IMR-90 (cell line): ENCODE measurements around the gene CNNM1. TPM values are rescaled to one million over a fixed set of nuclear protein-coding genes. Genes with fewer than 3 reads are reported as not detected.

Experiments used
- ATAC-seq: fragments of 200-7000 bp; cut with Tn5 transposase; 2 replicates; pipeline ENCODE4 v1.9.1; 2020; ENCODE audit warnings: low read depth, mild to moderate bottlenecking, moderate library complexity
- BruUV-seq: library from RNA; stranded (reverse); fragments of 400-500 nt; replicated peaks from 2 replicates; lab custom pipeline; 2021; lab: Mats Ljungman, UMichigan
- CTCF ChIA-PET: fragments of 300-600 bp; formaldehyde crosslinking; extraction: SDS; loops from one replicate; lab custom pipeline; 2021; ENCODE audit warnings: antibody characterized with exemption; lab: Yijun Ruan, JAX
- POLR2A ChIA-PET: fragments of 300-600 bp; sonication (Branson Sonifier 250); formaldehyde crosslinking; loops from one replicate; lab custom pipeline; 2022; ENCODE audit warnings: antibody characterized with exemption; ENCODE audit not compliant: unreplicated experiment; lab: Charles Lee
- DNase-seq: peaks from one replicate; pipeline ENCODE4 v3.0.0; 2013
- H2AFZ ChIP-seq: replicated peaks from 2 replicates; pipeline ENCODE3; 2013; ENCODE audit warnings: low read length, mild to moderate bottlenecking; ENCODE audit not compliant: poor library complexity
- H2AK5ac ChIP-seq: 2 replicates; pipeline ENCODE4 v1.6.1; 2013; ENCODE audit warnings: low read depth, low read length, inconsistent platforms
- H2AK9ac ChIP-seq: replicated peaks from 2 replicates; pipeline ENCODE3; 2013; ENCODE audit warnings: mild to moderate bottlenecking, low read depth, low read length, moderate library complexity; ENCODE audit not compliant: poor library complexity
- H2BK120ac ChIP-seq: 2 replicates; pipeline ENCODE4 v1.6.1; 2013; ENCODE audit warnings: low read depth, low read length, inconsistent platforms
- H2BK15ac ChIP-seq: 3 replicates; pipeline ENCODE4 v1.6.1; 2013; ENCODE audit warnings: low read depth, low read length, inconsistent platforms
- H2BK20ac ChIP-seq: 2 replicates; pipeline ENCODE4 v1.6.1; 2013; ENCODE audit warnings: low read depth, mild to moderate bottlenecking, inconsistent platforms, low read length, moderate library complexity
- H2BK5ac ChIP-seq: 2 replicates; pipeline ENCODE4 v1.6.1; 2013; ENCODE audit warnings: mild to moderate bottlenecking, low read depth, low read length, inconsistent platforms; ENCODE audit not compliant: poor library complexity, severe bottlenecking
- H3K14ac ChIP-seq: replicated peaks from 2 replicates; pipeline ENCODE4 v1.6.1; 2013; ENCODE audit warnings: low read depth, low read length, inconsistent platforms
- H3K18ac ChIP-seq: 2 replicates; pipeline ENCODE4 v1.6.1; 2013; ENCODE audit warnings: low read depth, low read length, control low read depth
- H3K23ac ChIP-seq: 2 replicates; pipeline ENCODE4 v1.6.1; 2013; ENCODE audit warnings: low read depth, low read length, inconsistent platforms
- H3K27ac ChIP-seq: 2 replicates; pipeline ENCODE4 v1.5.1; 2013; ENCODE audit warnings: mild to moderate bottlenecking, control low read depth, low read length; ENCODE audit not compliant: insufficient read depth
- H3K27me3 ChIP-seq: 2 replicates; pipeline ENCODE4 v1.6.1; 2013; ENCODE audit warnings: low read length; ENCODE audit not compliant: control insufficient read depth, insufficient read depth
- H3K36me3 ChIP-seq: 2 replicates; pipeline ENCODE4 v1.6.1; 2013; ENCODE audit warnings: low read length, mixed read lengths; ENCODE audit not compliant: control insufficient read depth, insufficient read depth
- H3K4ac ChIP-seq: 2 replicates; pipeline ENCODE4 v1.6.1; 2013; ENCODE audit warnings: low read depth, low read length, inconsistent platforms
- H3K4me1 ChIP-seq: 2 replicates; pipeline ENCODE4 v1.6.1; 2013; ENCODE audit warnings: low read length, mixed read lengths; ENCODE audit not compliant: control insufficient read depth, insufficient read depth
- H3K4me2 ChIP-seq: 2 replicates; pipeline ENCODE4 v1.6.1; 2013; ENCODE audit warnings: low read depth, mild to moderate bottlenecking, control low read depth, low read length, moderate library complexity
- H3K4me3 ChIP-seq: 2 replicates; pipeline ENCODE4 v1.5.1; 2013; ENCODE audit warnings: low read depth, mild to moderate bottlenecking, control low read depth, low read length, moderate library complexity; ENCODE audit not compliant: insufficient read depth
- H3K56ac ChIP-seq: 2 replicates; pipeline ENCODE4 v1.6.1; 2013; ENCODE audit warnings: low read length, inconsistent platforms; ENCODE audit not compliant: insufficient read depth; ENCODE audit errors: extremely low read depth
- H3K79me1 ChIP-seq, 2 experiments: 2 replicates each; pipeline ENCODE4 v1.6.1; 2013; ENCODE audit warnings: low read length in 2 of 2, inconsistent platforms in 1 of 2, low read depth in 1 of 2
- H3K9ac ChIP-seq: 2 replicates; pipeline ENCODE4 v1.6.1; 2013; ENCODE audit warnings: low read depth, low read length, control low read depth
- H3K9me1 ChIP-seq: 2 replicates; pipeline ENCODE4 v1.6.1; 2013; ENCODE audit warnings: low read length, inconsistent platforms; ENCODE audit not compliant: insufficient read depth
- H3K9me3 ChIP-seq: 2 replicates; pipeline ENCODE4 v1.6.1; 2013; ENCODE audit warnings: low read length; ENCODE audit not compliant: control insufficient read depth, insufficient read depth
- H4K20me1 ChIP-seq: 2 replicates; pipeline ENCODE4 v1.6.1; 2013; ENCODE audit warnings: low read length, inconsistent platforms; ENCODE audit not compliant: insufficient read depth
- H4K5ac ChIP-seq: 2 replicates; pipeline ENCODE4 v1.6.1; 2013; ENCODE audit warnings: mild to moderate bottlenecking, low read depth, low read length, control low read depth
- H4K8ac ChIP-seq, 2 experiments: 2 replicates each; pipeline ENCODE4 v1.6.1; 2013; ENCODE audit warnings: low read depth in 2 of 2, low read length in 2 of 2, control low read depth in 1 of 2, inconsistent platforms in 1 of 2
- H4K91ac ChIP-seq: 2 replicates; pipeline ENCODE4 v1.6.1; 2013; ENCODE audit warnings: low read depth, low read length, inconsistent platforms; ENCODE audit not compliant: insufficient read depth
- RAD21 ChIP-seq: IDR thresholded peaks from 2 replicates; pipeline ENCODE4 v1.6.1; 2012; ENCODE audit warnings: low read length, improper control_type of control experiment
- RCOR1 ChIP-seq: IDR thresholded peaks from 2 replicates; pipeline ENCODE4 v1.6.1; 2012; ENCODE audit warnings: mild to moderate bottlenecking, low read length, improper control_type of control experiment; ENCODE audit not compliant: insufficient replicate concordance
- WGBS, 2 experiments: methylation state at CpG; one replicate each; pipeline versions ENCODE4 v1.1.5 to v1.1.7; 2013; ENCODE audit warnings: missing lambda C conversion rate in 2 of 2; ENCODE audit not compliant: insufficient read length in 1 of 2; ENCODE audit errors: extremely low coverage in 2 of 2; 5-methylcytosine and 5-hydroxymethylcytosine counted together
- dilution Hi-C: fragments of 300-500 bp; cut with HindIII; formaldehyde crosslinking; loops from one replicate; pipeline ENCODE4 v1.14.3; 2018; ENCODE audit warnings: low sequenced_read_pairs; ENCODE audit not compliant: unreplicated experiment
- in situ Hi-C: fragments of 300-500 bp; cut with MboI; formaldehyde crosslinking; loops from 3 replicates; pipeline ENCODE4 v1.14.3; 2019; ENCODE audit warnings: low sequenced_read_pairs, inconsistent platforms, mixed read lengths
- intact Hi-C: fragments of 100-400 bp; cut with micrococcal nuclease; formaldehyde crosslinking; loops from 2 replicates; pipeline ENCODE4 v1.10.0; 2022
- polyA plus RNA-seq, 3 experiments: library from polyadenylated mRNA; depleted of rRNA; stranded (reverse); fragments of >200 nt; gene quantifications; 2 replicates each; pipeline ENCODE4 v1.2.3, GENCODE V29; 2012; ENCODE audit warnings: low replicate concordance in 1 of 3
- total RNA-seq: library from RNA; depleted of rRNA; stranded (reverse); fragments of >200 nt; gene quantifications from 2 replicates; pipeline ENCODE4 v1.2.3, GENCODE V29; 2012
- TF ChIP-seq, protein P1 (sequence below): conservative IDR thresholded peaks from 2 replicates; pipeline ENCODE4 v1.5.1; 2012; ENCODE audit warnings: mild to moderate bottlenecking, low read depth, low read length, improper control_type of control experiment

The CNNM1 gene
- total and polyA plus RNA-seq, 2 of the 4 experiments (the other 2 are of a cell fraction): 0.18 to 0.39 TPM

DNA sequence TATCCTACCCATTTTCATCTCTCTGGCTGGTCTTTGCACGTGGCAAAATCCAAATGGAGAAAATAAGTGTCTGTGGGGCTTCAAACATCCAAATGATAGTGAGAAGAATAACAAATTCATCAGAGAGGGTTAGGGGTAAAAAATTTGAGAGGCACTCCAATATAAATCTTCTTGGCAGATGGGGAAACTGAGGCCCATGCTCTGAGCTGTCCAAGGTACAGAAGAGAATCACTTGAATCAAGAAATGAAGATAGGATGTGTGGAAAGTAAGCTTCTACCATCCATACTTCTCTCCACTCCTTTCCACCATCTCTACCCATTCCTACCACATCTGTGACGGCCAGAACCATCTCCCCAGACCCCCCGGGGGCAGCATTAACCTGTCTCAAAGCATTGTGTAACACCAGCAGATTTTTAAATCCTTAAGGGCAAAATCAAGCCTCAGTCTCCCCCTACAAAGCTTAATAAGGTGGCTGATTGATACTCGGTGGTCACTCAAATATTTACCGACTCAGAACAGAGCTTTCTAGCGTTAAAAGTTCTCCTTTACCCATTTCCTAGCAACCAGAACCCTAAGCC is 100.5 kb downstream of the CNNM1 start (continued):
- no peak for TF ChIP-seq RCOR1

DNA sequence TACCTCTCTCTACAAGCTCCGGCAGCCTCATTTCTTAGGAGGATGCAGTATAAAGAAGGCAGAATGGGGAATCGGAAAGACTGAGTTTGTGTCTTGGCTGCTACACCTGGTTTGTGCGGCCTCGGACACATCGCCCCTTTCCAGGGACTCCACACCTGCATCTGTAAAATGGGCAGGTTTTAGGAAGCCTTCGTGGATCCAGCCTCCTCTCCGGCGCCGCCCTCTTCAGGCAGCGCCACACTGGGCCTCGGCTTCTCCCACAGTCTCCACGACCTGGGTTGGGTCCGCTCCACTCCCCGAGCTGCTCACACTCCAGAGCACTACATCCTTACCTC is 100.9 kb downstream of the CNNM1 start:
- TF ChIP-seq, protein P1, sequence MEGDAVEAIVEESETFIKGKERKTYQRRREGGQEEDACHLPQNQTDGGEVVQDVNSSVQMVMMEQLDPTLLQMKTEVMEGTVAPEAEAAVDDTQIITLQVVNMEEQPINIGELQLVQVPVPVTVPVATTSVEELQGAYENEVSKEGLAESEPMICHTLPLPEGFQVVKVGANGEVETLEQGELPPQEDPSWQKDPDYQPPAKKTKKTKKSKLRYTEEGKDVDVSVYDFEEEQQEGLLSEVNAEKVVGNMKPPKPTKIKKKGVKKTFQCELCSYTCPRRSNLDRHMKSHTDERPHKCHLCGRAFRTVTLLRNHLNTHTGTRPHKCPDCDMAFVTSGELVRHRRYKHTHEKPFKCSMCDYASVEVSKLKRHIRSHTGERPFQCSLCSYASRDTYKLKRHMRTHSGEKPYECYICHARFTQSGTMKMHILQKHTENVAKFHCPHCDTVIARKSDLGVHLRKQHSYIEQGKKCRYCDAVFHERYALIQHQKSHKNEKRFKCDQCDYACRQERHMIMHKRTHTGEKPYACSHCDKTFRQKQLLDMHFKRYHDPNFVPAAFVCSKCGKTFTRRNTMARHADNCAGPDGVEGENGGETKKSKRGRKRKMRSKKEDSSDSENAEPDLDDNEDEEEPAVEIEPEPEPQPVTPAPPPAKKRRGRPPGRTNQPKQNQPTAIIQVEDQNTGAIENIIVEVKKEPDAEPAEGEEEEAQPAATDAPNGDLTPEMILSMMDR: 0 out of 2 replicates have a peak, but pooled peaks have one; percentile 0
- TF ChIP-seq RAD21 (no peak), RCOR1 (peak; percentile 79)
- DNase-seq (no peak), ATAC-seq (peak; percentile 7)
- Histone ChIP-seq H3K4me3 (peak overlapping the region; percentile 73), H3K23ac (peak overlapping the region; percentile 50; the same call in 1 of the 2 replicates), H3K27ac (peak overlapping the region; percentile 61), H2BK5ac (peak overlapping the region; percentile 43), H3K9ac (peak overlapping the region; percentile 68), H3K27me3 (no peaks in the 10 kb centered on the region), H3K4me2 (peak overlapping the region; percentile 85), H3K4ac (peak overlapping the region; percentile 88), H4K20me1 (no peaks in the 10 kb centered on the region), H2BK20ac (0 out of 2 replicates have a peak overlapping the region, but pooled peaks have one; percentile 3), H4K8ac (peak overlapping the region; percentile 81 to 86; a peak in 3 of 4 replicates), H3K56ac (peak overlapping the region; percentile 79; the same call in 1 of the 2 replicates), H2AFZ (peak overlapping the region; percentile 100), H3K36me3 (peaks cover 6% of the 10 kb centered on the region), H4K91ac (peak overlapping the region; percentile 88), H2AK9ac (peak overlapping the region; percentile 98), H3K9me3 (no peaks in the 10 kb centered on the region), H2AK5ac (peak overlapping the region; percentile 58; the same call in 1 of the 2 replicates), H3K4me1 (peaks cover 2% of the 10 kb centered on the region; the same call in 1 of the 2 replicates), H3K14ac (peak overlapping the region; percentile 88), H3K9me1 (no peaks in the 10 kb centered on the region; the same call in 1 of the 2 replicates), H3K18ac (peak overlapping the region; percentile 12; the same call in 1 of the 2 replicates), H2BK120ac (peak overlapping the region; percentile 78), H2BK15ac (peak overlapping the region; percentile 52; the same call in 1 of the 3 replicates), H4K5ac (peak overlapping the region; percentile 35), H3K79me1 (peaks cover 14 to 44% of the 10 kb centered on the region in 2 experiments)
- no TSS peak for BruUV-seq
- ChIA-PET POLR2A (no interaction called here), CTCF (interaction anchor here (0.7 to 1.4 kb wide), 3 partner anchors 12 to 182 kb away, joined by 3 to 4 read pairs (median 3); no protein-coding TSS in a partner anchor)
- WGBS, 2 experiments: no CpG with 5 or more reads among the region's 14 CpGs
- intact Hi-C loops: loop anchor here (1.0 to 5.0 kb wide), 2 partner anchors 38 to 282 kb away; no protein-coding TSS in a partner anchor
- dilution Hi-C loops: no loop called here
- in situ Hi-C loops: loop anchor here (5.0 to 10.0 kb wide), 2 partner anchors 182 to 285 kb away; no protein-coding TSS in a partner anchor
